Smooth muscle cell of trachea (primary cell): Measurements from ENCODE around the gene CHST8. TPM values are rescaled to one million over a fixed set of nuclear protein-coding genes. Genes with fewer than 3 reads are reported as not detected.

ENCODE experiments used
- total RNA-seq: library from RNA; depleted of rRNA; stranded (reverse); fragments of >200 nt; gene quantifications from 2 replicates; pipeline ENCODE4 v1.2.1, GENCODE V29; 2014

CHST8 gene
- total RNA-seq: 0.15 TPM in 1 of 2 replicates, not detected in the other

GRCh38 chr19:33621811-33622504 is at the start of gene CHST8:
Gene CHST8, plus strand, starts transcription at chr19:33621953. Its CDS starts 67,309 bp downstream, at chr19:33689262.

GRCh38 chr19:33796164-33796875 is 174.6 kb downstream of the CHST8 start, which contains the start of gene KCTD15:
Gene KCTD15, plus strand, starts transcription at chr19:33796870. Its CDS starts 3,585 bp downstream, at chr19:33800455.

Other genes with a start within 250 kb of the CHST8 start
- 19.5 and 20.2 TPM in 2 replicates for gene CEBPG, start 248.2 kb upstream of the CHST8 start, total RNA-seq
- gene PEPD, start 100.2 kb upstream of the CHST8 start, total RNA-seq: 66.0 and 97.3 TPM in 2 replicates
- gene KCTD15, start 174.9 kb downstream of the CHST8 start, total RNA-seq: 8.6 and 13.6 TPM in 2 replicates